Neutrophil (primary cell): Measurements from ENCODE around the gene MDM2.

Experiments
- H3K27ac ChIP-seq: fragments of 200-600 bp; sonication (generic); 2 replicates; pipeline ENCODE4 v1.5.1; 2016; ENCODE audit warnings: mild to moderate bottlenecking, moderate library complexity
- H3K27me3 ChIP-seq: fragments of 200-600 bp; sonication (generic); 2 replicates; pipeline ENCODE4 v1.6.0; 2016; ENCODE audit warnings: mild to moderate bottlenecking
- H3K36me3 ChIP-seq: fragments of 200-600 bp; sonication (generic); 2 replicates; pipeline ENCODE4 v1.5.1; 2017
- H3K4me1 ChIP-seq, 2 experiments: fragments of 200-600 bp in 1 of 2; sonication (generic) in 1 of 2; 1 replicate in 1 of 2; 2 replicates in 1 of 2; pipeline versions ENCODE4 v1.5.1 to v1.6.1; 2013 to 2016; ENCODE audit warnings: low read depth in 1 of 2, low read length in 1 of 2, mild to moderate bottlenecking in 1 of 2, moderate library complexity in 1 of 2; ENCODE audit not compliant: control insufficient read depth in 1 of 2, insufficient read depth in 1 of 2
- H3K4me3 ChIP-seq, 2 experiments: fragments of 200-600 bp in 1 of 2; sonication (generic) in 1 of 2; 1 replicate in 1 of 2; 2 replicates in 1 of 2; pipeline ENCODE4 v1.5.1; 2013 to 2016; ENCODE audit warnings: low read depth in 1 of 2, low read length in 1 of 2, mild to moderate bottlenecking in 1 of 2, moderate library complexity in 1 of 2
- H3K9me3 ChIP-seq: fragments of 200-600 bp; sonication (generic); 2 replicates; pipeline ENCODE4 v1.5.1; 2016
- CTCF ChIP-seq: fragments of 200-600 bp; sonication (generic); IDR thresholded peaks from 2 replicates; pipeline ENCODE4 v1.5.1; 2016; ENCODE audit warnings: antibody characterized with exemption

Gene MDM2

GRCh38 chr12:68864604-68865003 is 56.6 kb downstream of the MDM2 start:
- H3K4me1 ChIP-seq, result no peaks in the 10 kb centered on the region
- peaks cover 6% of the 10 kb centered on the region for H3K36me3 ChIP-seq
- H3K4me3 ChIP-seq, result no peak overlapping the region
- H3K27me3 ChIP-seq, result no peaks in the 10 kb centered on the region
- H3K9me3 ChIP-seq, result no peaks in the 10 kb centered on the region
- no peak overlapping the region for H3K27ac ChIP-seq
- TF ChIP-seq CTCF, result no peak

- Histone ChIP-seq H3K9me3 (no peaks in the 10 kb centered on the region), H3K36me3 (peaks cover 6% of the 10 kb centered on the region), H3K27me3 (no peaks in the 10 kb centered on the region), H3K4me3 (no peak overlapping the region), H3K4me1 (no peaks in the 10 kb centered on the region), H3K27ac (no peak overlapping the region)
- TF ChIP-seq CTCF, result no peak
Observed at GRCh38 chr12:68865399-68866164, 57.6 kb downstream of the MDM2 start.

GRCh38 chr12:68866950-68867349 is 59.0 kb downstream of the MDM2 start:
- Histone ChIP-seq H3K4me1 (no peaks in the 10 kb centered on the region), H3K27ac (no peak overlapping the region), H3K9me3 (no peaks in the 10 kb centered on the region), H3K27me3 (no peaks in the 10 kb centered on the region), H3K36me3 (peaks cover 6% of the 10 kb centered on the region), H3K4me3 (no peak overlapping the region)
- no peak for TF ChIP-seq CTCF

- H3K4me1 ChIP-seq, result no peaks in the 10 kb centered on the region
- no peaks in the 10 kb centered on the region for H3K9me3 ChIP-seq
- no peak overlapping the region for H3K4me3 ChIP-seq
- TF ChIP-seq CTCF, result no peak
- no peaks in the 10 kb centered on the region for H3K27me3 ChIP-seq
- peaks cover 6% of the 10 kb centered on the region for H3K36me3 ChIP-seq
- H3K27ac ChIP-seq, result no peak overlapping the region
Observed at GRCh38 chr12:68867606-68868005, 59.6 kb downstream of the MDM2 start.

GRCh38 chr12:68868043-68868790 is 60.2 kb downstream of the MDM2 start:
- Histone ChIP-seq H3K4me1 (no peaks in the 10 kb centered on the region), H3K27ac (no peak overlapping the region), H3K36me3 (peaks cover 6% of the 10 kb centered on the region), H3K4me3 (no peak overlapping the region), H3K27me3 (no peaks in the 10 kb centered on the region), H3K9me3 (no peaks in the 10 kb centered on the region)
- no peak for TF ChIP-seq CTCF
